Nephron progenitor cell (in vitro differentiated cells): ENCODE measurements around the gene CUL4B.
"Not testable (repeated sequence)": the region's sequence is repeated elsewhere in the genome, so short reads cannot be mapped to it uniquely, and the experiment has no call there.

Experiments
- DNase-seq: peaks from one replicate; pipeline ENCODE4 v3.0.0; 2021
- H3K27ac Mint-ChIP-seq: 2 replicates; pipeline ENCODE4 v1.8.0; 2021; ENCODE audit warnings: mild to moderate bottlenecking, moderate library complexity, mixed read lengths
- H3K27me3 Mint-ChIP-seq: 2 replicates; pipeline ENCODE4 v1.8.0; 2021; ENCODE audit warnings: mild to moderate bottlenecking, low read depth, mixed read lengths; ENCODE audit not compliant: poor library complexity
- H3K36me3 Mint-ChIP-seq: 2 replicates; pipeline ENCODE4 v1.8.0; 2021; ENCODE audit warnings: low read depth, mixed read lengths
- H3K4me1 Mint-ChIP-seq: 2 replicates; pipeline ENCODE4 v1.8.0; 2021; ENCODE audit warnings: mixed read lengths
- H3K4me3 Mint-ChIP-seq: 2 replicates; pipeline ENCODE4 v1.8.0; 2021; ENCODE audit warnings: mild to moderate bottlenecking, moderate library complexity, mixed read lengths
- H3K9me3 Mint-ChIP-seq: 2 replicates; pipeline ENCODE4 v1.8.0; 2021; ENCODE audit warnings: mild to moderate bottlenecking, moderate library complexity, mixed read lengths
- CTCF ChIP-seq: fragments of 200-600 bp; sonication (generic); IDR thresholded peaks from 2 replicates; pipeline ENCODE4 v1.5.0; 2021; ENCODE audit warnings: antibody characterized with exemption

Gene CUL4B

GRCh38 chrX:120512222-120512621 lies 48.5 kb downstream of the CUL4B start:
- no peak for DNase-seq
- H3K4me1 Mint-ChIP-seq, result no peaks in the 10 kb centered on the region
- peaks cover 24% of the 10 kb centered on the region for H3K9me3 Mint-ChIP-seq
- no peak overlapping the region for H3K27ac Mint-ChIP-seq
- H3K27me3 Mint-ChIP-seq, result peaks cover 4% of the 10 kb centered on the region
- no peak overlapping the region for H3K4me3 Mint-ChIP-seq
- peaks cover 5% of the 10 kb centered on the region for H3K36me3 Mint-ChIP-seq
- TF ChIP-seq CTCF, result no peak

GRCh38 chrX:120504569-120504968 lies 56.2 kb downstream of the CUL4B start:
- peaks cover 2% of the 10 kb centered on the region for H3K27me3 Mint-ChIP-seq
- no peak for DNase-seq

GRCh38 chrX:120499301-120500072 lies 61.3 kb downstream of the CUL4B start:
- Mint-ChIP-seq H3K27ac (no peak overlapping the region), H3K9me3 (peaks cover 30% of the 10 kb centered on the region), H3K4me3 (no peak overlapping the region), H3K27me3 (no peaks in the 10 kb centered on the region), H3K4me1 (no peaks in the 10 kb centered on the region), H3K36me3 (no peaks in the 10 kb centered on the region)
- TF ChIP-seq CTCF, result no peak
- no peak for DNase-seq

More at GRCh38 chrX:120504569-120504968, 56.2 kb downstream of the CUL4B start:
- H3K9me3 Mint-ChIP-seq, result peaks cover 27% of the 10 kb centered on the region
- H3K4me1 Mint-ChIP-seq, result no peaks in the 10 kb centered on the region
- TF ChIP-seq CTCF, result no peak
- H3K36me3 Mint-ChIP-seq, result no peaks in the 10 kb centered on the region
- no peak overlapping the region for H3K27ac Mint-ChIP-seq
- H3K4me3 Mint-ChIP-seq, result no peak overlapping the region

- H3K27me3 Mint-ChIP-seq, H3K36me3 Mint-ChIP-seq, H3K4me3 Mint-ChIP-seq, H3K27ac Mint-ChIP-seq, DNase-seq: not testable (repeated sequence)
- H3K9me3 Mint-ChIP-seq, result peaks cover 45% of the 10 kb centered on the region
- H3K4me1 Mint-ChIP-seq, result peaks cover 10% of the 10 kb centered on the region
Measured at GRCh38 chrX:120490119-120490518, 70.6 kb downstream of the CUL4B start.

GRCh38 chrX:120486786-120487185 lies 74.0 kb downstream of the CUL4B start:
- Mint-ChIP-seq H3K4me3 (peak overlapping the region; percentile 5), H3K36me3 (no peaks in the 10 kb centered on the region)

More at GRCh38 chrX:120486786-120487185, 74.0 kb downstream of the CUL4B start:
- Mint-ChIP-seq H3K27me3 (peaks cover 4% of the 10 kb centered on the region), H3K27ac (no peak overlapping the region), H3K4me1 (peaks cover 10% of the 10 kb centered on the region), H3K9me3 (peaks cover 46% of the 10 kb centered on the region)
- DNase-seq, result no peak
- no peak for TF ChIP-seq CTCF
